ENCODE data around the gene TNIP1.

Gene TNIP1

GRCh38 chr5:151065609-151066008, 15.2 kb downstream of the TNIP1 start:
- DNase-seq (ENCODE audit: low read depth in 2 of 2): no peak

DNA sequence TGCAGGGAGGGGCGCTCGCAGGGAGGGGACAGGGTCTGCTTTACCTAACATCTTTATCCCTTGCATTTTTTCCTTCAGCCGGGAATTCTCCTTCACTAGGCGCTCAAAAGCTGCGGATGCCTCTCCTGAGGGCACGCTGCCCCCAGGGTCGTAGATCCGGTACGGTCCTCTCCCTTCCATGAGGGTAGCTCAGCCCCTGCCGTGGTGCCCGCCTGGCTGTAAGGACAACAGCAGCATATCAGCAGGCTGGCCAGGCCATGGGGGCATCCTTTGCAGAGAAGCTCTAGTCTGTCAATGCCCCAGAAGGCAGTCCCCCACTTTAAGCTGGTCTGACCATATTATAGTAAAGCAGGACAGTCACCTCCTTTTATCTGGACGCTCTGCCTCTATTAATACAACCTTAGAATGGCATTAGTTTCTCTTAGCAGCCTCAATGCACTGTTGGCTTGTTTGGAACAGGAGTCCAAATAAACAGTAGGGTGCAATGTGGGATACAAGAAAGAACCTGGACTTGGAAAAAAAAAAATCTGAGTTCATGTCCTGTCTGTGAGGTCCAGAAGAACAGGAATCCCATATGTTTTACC, 15.8 kb downstream of the TNIP1 start:
- DNase-seq (ENCODE audit: low read depth in 2 of 2): no peak

DNA sequence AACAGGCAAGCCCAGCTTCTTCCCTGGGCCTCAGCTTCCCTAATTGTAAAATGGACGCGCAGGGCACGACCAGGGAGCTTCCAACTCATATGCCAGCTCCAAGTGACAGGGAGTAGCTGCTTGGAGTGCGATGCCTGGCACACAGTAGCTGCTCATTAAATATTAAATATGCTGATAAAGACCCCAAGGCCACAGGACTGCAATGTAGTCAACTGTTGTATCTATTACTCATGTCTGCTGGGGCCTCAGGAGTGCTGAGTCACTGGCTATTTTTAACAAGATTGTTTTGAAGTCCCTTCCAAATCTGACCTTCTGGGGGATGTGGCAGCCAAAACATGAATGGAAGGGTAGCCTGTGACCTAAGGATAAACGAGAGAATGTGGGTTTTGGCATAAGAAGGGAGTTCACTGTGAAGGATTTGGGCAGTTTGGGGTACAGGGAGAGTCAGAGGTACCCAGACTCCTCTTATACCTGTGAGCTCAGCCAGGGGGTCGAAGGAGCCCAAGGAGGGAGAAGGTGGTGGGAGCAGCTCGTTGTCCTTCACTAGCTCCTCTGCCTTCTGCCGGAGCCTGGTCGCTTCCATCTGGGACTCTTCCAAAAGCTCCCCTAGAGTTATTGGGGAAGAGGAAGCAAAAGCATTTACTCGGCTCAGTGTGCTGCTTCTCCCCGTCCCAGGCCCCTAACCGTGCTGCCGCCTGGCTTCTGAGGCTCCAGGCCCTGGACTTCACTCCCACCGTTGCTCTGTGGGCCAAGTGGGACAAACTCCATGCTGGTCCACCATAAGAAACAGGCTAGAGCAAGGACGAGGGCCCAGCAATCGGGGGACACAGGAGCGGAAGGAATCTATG, 17.5 kb downstream of the TNIP1 start:
- DNase-seq (ENCODE audit: low read depth in 2 of 2): peak in 1 of 2 experiments; percentile 18

- DNase-seq (ENCODE audit: low read depth in 2 of 2): no peak
Observed at GRCh38 chr5:151062405-151063141, 18.3 kb downstream of the TNIP1 start.

- DNase-seq (ENCODE audit: low read depth in 2 of 2): no peak
Observed at GRCh38 chr5:151060742-151061141, 20.1 kb downstream of the TNIP1 start.

DNA sequence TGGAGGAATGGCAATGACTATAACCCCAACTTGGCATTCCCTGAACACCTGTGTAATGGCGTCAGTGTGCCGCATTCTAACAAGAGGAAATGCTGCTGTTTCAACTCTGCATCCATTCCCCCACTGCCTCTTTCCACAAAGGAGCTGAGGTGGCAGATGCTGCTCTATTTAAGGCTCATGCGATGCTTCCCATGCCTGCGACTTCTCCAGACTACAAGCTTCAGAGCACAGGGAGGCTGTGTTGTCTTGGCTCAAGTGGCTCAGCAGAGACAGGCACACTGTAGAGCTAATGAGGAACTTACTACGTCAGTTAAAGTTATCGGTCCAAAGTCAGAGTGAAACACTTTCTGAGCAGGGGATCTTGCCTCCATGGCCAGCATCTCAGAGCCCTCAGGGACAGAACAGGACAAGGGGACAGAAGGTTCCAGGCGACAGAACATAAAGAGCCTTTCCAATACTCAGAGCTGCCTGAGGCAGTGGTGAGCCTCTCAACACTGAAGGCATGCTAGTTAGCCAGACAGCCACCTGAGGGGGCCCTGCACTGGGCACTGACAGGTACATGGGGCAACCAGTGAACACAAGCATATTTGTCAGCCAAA, 21.8 kb downstream of the TNIP1 start:
- no peak for DNase-seq (ENCODE audit: low read depth in 2 of 2)

- DNase-seq (ENCODE audit: low read depth in 2 of 2): no peak
Observed at GRCh38 chr5:151058301-151058700, 22.5 kb downstream of the TNIP1 start.

DNA sequence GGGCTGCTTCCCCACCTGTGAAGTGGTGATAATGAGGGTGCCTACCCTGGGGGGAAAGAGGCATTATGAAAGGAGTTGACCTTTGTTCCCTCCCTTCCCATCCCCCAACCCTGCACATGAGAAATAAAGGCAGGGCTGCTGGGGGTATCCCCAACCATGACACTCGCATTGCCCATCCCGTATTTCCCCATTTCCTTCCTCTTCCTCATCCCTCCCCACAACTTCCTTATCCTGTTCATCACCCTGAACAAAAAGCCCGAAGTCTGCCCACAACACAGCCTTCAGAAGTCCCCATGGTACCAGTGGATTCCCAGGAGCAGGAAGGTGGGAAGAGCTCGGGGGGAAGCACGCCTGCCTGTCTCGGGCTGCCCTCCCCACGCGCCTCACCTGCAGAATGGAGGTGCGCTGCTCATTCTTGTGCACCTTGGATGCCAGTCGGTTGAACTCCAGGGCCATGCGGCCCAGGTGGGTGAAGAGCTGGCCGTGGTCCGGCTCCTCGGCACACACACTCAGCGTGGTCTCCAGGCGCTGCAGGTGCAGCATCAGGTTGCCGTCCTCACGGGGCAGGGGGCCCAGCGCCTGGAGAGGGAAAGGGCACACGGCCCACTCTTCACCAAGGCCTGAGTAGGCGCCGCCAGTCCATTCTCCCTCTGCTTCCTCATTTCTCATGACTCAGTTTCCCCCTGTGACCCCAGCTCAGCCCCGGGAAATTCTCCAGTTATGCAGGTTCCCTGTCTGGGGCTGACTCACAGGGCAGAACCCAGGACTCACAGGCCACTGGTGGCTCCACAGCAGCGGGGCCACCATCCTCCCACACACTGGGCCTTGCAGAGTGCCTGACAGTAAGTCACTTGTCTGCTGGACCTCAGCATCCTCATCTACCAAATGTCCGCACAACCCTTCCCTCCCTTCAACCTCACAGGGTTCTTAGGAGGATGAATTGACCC, 24.2 kb downstream of the TNIP1 start:
- DNase-seq (ENCODE audit: low read depth in 2 of 2): no peak

GRCh38 chr5:151055336-151055735, 25.5 kb downstream of the TNIP1 start:
- DNase-seq (ENCODE audit: low read depth in 2 of 2): no peak

DNA sequence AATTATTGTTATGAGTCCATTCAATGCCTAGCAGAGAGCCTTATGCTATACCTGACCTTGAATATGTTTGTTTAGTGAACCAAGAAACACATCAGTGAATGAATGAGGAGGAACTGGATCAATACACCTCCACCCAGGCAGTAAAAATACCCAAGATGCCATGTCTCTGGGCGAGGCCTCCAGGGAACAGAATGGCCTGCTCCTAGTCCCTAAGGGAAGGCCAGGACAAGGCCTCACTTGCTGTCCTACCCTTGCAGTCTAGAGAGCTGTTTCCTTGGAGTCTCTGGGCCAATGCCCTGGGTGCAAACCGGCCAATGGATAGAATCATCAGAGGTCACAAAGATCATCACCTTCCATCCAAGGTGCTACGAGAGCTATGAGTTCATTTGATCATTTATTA, 26.1 kb downstream of the TNIP1 start:
- no peak for DNase-seq (ENCODE audit: low read depth in 2 of 2)

GRCh38 chr5:151053796-151054462, 26.9 kb downstream of the TNIP1 start:
- DNase-seq (ENCODE audit: low read depth in 2 of 2): no peak

- no peak for DNase-seq (ENCODE audit: low read depth in 2 of 2)
Observed at GRCh38 chr5:151052836-151053235, 28.0 kb downstream of the TNIP1 start.

DNA sequence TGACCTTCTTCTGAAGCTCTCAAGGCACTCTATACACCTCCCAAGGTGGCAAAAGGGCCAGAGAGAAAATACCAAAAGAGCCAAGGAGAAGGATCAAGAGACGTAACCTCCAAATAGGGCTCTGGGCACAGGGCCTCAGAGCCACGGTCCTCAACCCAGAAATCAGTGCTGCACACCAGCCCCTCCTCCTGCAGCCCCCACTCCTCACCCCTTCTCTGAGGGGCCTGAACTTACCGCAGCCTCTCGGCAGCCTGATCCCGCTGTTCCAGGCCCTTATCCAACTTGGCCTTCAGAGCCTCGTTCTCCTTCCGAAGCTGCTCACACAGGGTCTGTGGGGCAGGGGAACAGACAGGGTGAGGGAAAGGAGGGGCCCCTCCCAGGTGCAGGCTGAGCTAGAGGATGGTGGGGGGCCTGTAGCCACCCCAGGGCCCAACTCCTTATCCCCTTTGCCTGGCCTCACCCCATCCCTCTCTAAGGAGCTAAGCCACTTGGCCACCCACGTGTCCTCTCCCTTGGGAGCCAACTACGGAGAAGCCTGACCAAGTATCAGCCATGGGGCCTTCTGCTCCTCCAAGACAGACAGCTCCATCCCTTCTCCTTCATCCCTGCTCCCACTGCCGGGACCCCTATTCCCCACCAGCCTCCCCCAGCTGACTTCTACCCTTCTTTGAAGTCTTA, 28.8 kb downstream of the TNIP1 start:
- DNase-seq (ENCODE audit: low read depth in 2 of 2): no peak

GRCh38 chr5:151051066-151051930, 29.5 kb downstream of the TNIP1 start:
- DNase-seq (ENCODE audit: low read depth in 2 of 2): peak; percentile 20 to 21

DNA sequence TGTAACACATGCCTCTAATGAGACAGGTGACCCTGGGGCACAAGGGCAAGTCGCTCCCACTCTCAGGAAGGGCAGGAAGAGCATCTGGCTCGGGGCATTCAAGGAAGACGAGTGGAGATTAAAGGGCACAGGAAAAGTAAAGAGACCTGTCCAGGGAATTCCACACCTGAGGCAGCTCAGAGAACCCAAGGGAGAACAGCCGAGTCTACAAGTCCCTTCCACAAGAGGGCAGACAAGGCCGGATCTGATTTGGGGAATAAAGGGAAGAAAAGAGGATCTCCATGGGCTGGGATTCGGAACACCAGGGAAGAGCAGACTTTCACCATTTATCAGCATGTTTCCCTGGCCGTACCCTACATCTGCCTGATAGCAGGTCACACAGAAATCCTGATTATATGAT, 32.3 kb downstream of the TNIP1 start:
- DNase-seq (ENCODE audit: low read depth in 2 of 2): no peak

DNA sequence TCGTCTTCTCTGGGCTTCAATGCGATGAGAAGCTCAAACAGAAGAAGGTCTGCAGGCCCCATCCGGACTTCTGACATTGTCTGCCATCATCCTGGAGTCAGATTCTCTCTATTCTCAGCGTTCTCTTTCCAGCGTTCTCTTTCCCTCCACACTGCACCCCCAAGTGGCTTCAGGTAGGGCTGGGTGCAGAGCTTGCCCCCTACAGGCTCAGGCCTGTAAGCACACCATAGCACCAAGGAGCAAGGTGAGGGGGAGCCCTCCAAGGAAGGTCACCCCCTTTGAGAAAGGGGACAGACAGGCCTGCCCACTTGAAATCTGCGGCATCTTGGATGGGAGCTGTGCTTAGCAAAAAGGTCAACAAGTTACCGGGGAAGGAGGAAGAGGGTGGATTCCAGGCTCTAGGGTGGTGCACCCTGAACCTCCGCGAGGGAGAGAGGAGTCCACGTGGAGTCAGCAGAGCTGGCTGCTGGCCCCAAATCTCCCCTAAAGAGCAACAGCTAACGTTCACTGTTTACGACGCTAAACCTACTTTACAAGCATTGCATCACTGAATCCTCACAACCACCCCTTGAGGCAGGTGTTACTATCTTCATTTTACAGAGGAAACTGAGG, 32.9 kb downstream of the TNIP1 start:
- no peak for DNase-seq (ENCODE audit: low read depth in 2 of 2)

GRCh38 chr5:151042453-151043093, 38.3 kb downstream of the TNIP1 start:
- no peak for DNase-seq (ENCODE audit: low read depth in 2 of 2)
